Measurements from ENCODE around the gene IGSF21.

The IGSF21 gene

DNA sequence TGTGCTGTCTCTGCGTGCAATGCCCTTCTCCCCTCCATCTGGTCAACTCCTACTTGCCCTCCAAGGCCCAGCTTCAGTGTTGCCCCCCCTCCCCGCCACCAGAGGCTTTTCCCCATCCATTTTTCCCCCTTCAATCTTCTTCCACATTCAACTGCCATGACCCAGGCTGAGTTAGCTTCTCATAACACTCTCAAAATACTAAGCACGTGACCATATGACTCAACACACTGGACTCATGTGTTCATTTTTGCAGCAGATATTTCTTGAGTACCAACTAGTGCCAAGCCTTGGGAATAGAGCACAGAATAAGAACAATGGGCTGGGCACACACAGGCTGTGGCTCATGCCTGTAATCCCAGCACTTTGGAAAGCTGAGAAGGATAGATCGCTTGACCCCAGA, 132.1 kb downstream of the IGSF21 start:
- no peaks in the 10 kb centered on the region for H3K9me3 Mint-ChIP-seq
- H3K27ac Mint-ChIP-seq: no peak overlapping the region
- peaks cover 73% of the 10 kb centered on the region for H3K27me3 Mint-ChIP-seq (ENCODE audit: low read depth, poor library complexity)
- H3K36me3 Mint-ChIP-seq (ENCODE audit: low read depth): no peaks in the 10 kb centered on the region
- TF ChIP-seq, protein P1, sequence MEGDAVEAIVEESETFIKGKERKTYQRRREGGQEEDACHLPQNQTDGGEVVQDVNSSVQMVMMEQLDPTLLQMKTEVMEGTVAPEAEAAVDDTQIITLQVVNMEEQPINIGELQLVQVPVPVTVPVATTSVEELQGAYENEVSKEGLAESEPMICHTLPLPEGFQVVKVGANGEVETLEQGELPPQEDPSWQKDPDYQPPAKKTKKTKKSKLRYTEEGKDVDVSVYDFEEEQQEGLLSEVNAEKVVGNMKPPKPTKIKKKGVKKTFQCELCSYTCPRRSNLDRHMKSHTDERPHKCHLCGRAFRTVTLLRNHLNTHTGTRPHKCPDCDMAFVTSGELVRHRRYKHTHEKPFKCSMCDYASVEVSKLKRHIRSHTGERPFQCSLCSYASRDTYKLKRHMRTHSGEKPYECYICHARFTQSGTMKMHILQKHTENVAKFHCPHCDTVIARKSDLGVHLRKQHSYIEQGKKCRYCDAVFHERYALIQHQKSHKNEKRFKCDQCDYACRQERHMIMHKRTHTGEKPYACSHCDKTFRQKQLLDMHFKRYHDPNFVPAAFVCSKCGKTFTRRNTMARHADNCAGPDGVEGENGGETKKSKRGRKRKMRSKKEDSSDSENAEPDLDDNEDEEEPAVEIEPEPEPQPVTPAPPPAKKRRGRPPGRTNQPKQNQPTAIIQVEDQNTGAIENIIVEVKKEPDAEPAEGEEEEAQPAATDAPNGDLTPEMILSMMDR (IDR thresholded peaks at IDR 0.05): no peak
- DNase-seq: no peak
- H3K4me1 Mint-ChIP-seq: no peaks in the 10 kb centered on the region
- no peak overlapping the region for H3K4me3 Mint-ChIP-seq

GRCh38 chr1:18240906-18241305, 133.3 kb downstream of the IGSF21 start:
- TF ChIP-seq, protein P1 (IDR thresholded peaks at IDR 0.05): no peak
- Mint-ChIP-seq H3K27ac (no peak overlapping the region), H3K36me3 (ENCODE audit: low read depth) (no peaks in the 10 kb centered on the region), H3K4me3 (no peak overlapping the region), H3K9me3 (no peaks in the 10 kb centered on the region), H3K4me1 (peaks cover 4% of the 10 kb centered on the region), H3K27me3 (ENCODE audit: low read depth, poor library complexity) (peaks cover 65% of the 10 kb centered on the region)
- no peak for DNase-seq

GRCh38 chr1:18241891-18242290, 134.3 kb downstream of the IGSF21 start:
- no peaks in the 10 kb centered on the region for H3K9me3 Mint-ChIP-seq
- H3K27me3 Mint-ChIP-seq (ENCODE audit: low read depth, poor library complexity): peaks cover 61% of the 10 kb centered on the region
- H3K27ac Mint-ChIP-seq: no peak overlapping the region
- no peaks in the 10 kb centered on the region for H3K36me3 Mint-ChIP-seq (ENCODE audit: low read depth)
- DNase-seq: no peak
- TF ChIP-seq, protein P1 (IDR thresholded peaks at IDR 0.05): no peak
- peaks cover 9% of the 10 kb centered on the region for H3K4me1 Mint-ChIP-seq
- H3K4me3 Mint-ChIP-seq: no peak overlapping the region

DNA sequence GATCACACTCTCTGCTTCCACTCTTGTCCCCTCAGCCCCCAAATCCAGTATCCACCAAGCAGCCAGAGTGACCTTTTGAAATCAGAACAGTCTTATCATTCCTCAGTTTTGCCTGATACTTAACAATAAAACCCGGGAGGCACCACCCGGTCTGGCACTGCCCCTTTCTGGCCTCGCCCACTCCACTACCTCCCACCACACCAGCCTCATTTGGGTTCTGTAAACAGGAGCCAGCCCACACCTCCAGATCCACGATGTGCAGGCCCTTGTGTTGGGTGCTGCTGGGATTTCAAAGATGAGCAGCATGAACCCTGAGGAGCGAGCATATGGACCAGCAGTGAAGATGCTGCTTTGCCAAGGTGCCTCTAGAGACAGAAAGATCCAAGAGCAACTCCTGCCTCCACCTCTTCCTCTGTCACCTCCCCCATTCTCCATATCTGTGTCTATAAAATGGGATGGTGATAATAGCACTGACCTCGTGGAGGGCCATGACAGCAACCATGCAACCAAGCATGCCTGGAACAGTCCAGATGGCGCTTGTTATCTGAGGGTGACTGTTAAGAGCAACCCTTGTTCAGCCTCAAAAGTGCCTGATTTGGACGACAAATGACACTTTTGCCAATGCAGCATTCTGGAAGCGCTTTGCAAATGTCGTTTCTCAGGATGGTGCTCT, 136.0 kb downstream of the IGSF21 start:
- no peak overlapping the region for H3K4me3 Mint-ChIP-seq
- TF ChIP-seq, protein P1 (IDR thresholded peaks at IDR 0.05): no peak
- peaks cover 59% of the 10 kb centered on the region for H3K27me3 Mint-ChIP-seq (ENCODE audit: low read depth, poor library complexity)
- no peak for DNase-seq
- no peaks in the 10 kb centered on the region for H3K36me3 Mint-ChIP-seq (ENCODE audit: low read depth)
- H3K9me3 Mint-ChIP-seq: no peaks in the 10 kb centered on the region
- H3K27ac Mint-ChIP-seq: no peak overlapping the region
- peaks cover 9% of the 10 kb centered on the region for H3K4me1 Mint-ChIP-seq

- TF ChIP-seq, protein P1 (IDR thresholded peaks at IDR 0.05): no peak
- no peak overlapping the region for H3K4me3 Mint-ChIP-seq
- H3K4me1 Mint-ChIP-seq: peaks cover 9% of the 10 kb centered on the region
- no peaks in the 10 kb centered on the region for H3K36me3 Mint-ChIP-seq (ENCODE audit: low read depth)
- H3K9me3 Mint-ChIP-seq: no peaks in the 10 kb centered on the region
- peaks cover 65% of the 10 kb centered on the region for H3K27me3 Mint-ChIP-seq (ENCODE audit: low read depth, poor library complexity)
- H3K27ac Mint-ChIP-seq: no peak overlapping the region
- no peak for DNase-seq
Observed at GRCh38 chr1:18244762-18245161, 137.2 kb downstream of the IGSF21 start.

- H3K36me3 Mint-ChIP-seq (ENCODE audit: low read depth): no peaks in the 10 kb centered on the region
- no peak overlapping the region for H3K27ac Mint-ChIP-seq
- H3K9me3 Mint-ChIP-seq: no peaks in the 10 kb centered on the region
- TF ChIP-seq, protein P1 (IDR thresholded peaks at IDR 0.05): no peak
- peaks cover 9% of the 10 kb centered on the region for H3K4me1 Mint-ChIP-seq
- no peak overlapping the region for H3K4me3 Mint-ChIP-seq
- no peak for DNase-seq
- peaks cover 57% of the 10 kb centered on the region for H3K27me3 Mint-ChIP-seq (ENCODE audit: low read depth, poor library complexity)
Observed at GRCh38 chr1:18245647-18246046, 138.0 kb downstream of the IGSF21 start.

Data from nephron progenitor cell (in vitro differentiated cells).